Islet precursor cell (in vitro differentiated cells): Measurements from ENCODE around the gene SUPT4H1.

Experiments
- DNase-seq: peaks from one replicate; pipeline ENCODE4 v3.0.0-alpha.2; 2018

The SUPT4H1 gene

DNA sequence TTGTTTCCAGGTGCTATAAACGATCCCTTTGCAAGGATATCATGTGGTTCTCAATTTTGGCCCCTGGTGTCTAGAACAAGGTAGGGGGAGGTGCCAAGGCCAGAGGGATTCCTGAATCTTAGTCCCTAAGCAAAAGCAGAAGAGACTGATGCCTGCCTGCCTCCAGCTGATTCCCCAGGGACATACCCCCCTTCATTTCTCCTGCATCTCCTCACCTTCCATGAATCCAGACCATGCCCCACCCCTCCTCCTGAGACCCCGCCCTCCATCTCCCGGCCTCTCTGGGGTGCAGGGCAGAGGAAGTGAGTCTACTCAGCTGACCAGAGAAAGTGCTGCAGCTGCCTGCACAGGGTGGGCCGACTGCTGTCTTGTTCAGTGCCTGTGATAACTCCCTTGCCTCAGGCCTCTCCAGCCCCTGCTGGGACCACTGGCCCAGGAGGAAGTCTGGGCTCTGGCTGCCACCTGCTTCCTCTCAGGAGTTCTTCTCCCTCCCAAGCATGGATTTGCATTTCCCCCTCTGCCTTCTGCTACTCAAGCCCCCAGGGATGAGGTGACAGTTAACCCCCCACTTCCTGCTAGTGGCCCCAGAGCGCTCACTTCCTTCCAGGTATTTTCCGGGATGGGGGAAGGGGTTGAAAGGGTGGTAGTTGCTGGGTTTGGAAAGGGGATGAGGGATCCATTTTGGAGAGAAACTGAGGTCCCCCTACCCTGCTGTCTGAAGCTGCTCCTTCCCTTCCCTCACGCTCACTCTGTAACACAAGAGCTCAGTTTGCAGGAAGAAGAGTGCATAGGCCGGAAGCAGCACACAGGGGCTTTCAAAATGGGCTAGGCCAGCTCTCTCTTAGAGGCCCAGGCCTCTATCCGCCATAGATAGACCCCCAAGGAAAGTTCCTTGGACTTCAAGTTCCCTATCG is 12.9 kb downstream of the SUPT4H1 start:
- DNase-seq: peak; percentile 98

DNA sequence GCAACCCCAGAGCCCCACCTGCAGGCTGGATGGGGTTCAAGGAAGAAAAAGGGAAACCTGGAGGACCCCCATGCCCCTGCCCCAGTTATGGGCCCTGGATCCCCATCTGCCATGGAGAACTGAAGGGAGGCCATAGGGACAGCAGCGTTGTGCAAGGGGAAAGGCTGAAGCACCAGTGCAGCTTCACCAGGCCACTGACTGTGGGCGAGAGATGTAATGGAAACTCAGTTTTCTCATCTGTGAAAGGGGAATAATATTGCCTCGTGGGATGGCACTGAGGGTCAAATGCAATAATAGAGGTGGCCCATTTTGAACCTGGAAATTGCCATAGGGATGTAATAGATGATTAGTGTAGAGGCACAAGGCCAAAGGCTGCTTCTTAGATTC is 13.6 kb downstream of the SUPT4H1 start:
- no peak for DNase-seq

DNA sequence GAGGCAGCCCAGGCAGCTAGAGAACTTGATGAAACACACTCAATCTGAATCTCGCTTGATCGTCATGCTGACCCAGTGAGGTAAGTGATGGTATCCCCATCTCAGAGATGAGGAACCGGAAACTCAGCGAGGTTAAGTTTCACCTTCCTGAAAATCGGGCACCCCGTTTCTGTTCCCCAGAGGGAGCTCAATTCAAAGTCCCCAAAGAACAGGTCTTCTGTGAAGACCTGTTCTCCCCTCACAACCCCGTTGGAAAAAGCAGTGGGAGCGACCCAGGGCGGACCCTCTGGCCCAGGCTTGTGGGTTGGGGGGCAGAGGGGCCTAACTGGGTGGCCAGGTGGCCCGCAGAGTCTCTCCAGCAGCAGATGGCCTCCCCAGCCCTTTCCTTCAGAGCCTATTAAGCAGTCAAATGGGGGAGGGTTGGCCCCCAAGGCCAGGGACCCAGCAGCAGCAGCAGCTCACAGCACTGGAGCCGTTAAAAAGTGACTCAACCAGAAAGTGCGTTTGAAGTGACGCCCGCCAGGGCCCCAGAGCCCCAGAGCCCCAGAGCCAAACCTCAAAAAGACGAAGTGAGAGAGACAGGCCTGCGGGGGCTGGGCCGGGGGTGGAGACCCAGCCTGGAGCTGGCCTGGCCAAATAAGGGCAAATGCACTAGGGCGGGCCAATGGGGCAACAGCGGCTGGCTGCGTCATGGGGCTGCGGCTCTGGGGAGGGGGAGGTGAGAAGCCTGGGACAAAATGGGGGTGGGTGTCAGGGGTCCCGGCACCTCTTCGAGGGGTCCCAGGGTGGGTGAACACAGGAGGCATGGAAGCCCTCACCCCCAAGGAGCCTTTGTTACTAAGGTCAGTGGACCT is 14.2 kb downstream of the SUPT4H1 start:
- peak; percentile 99 for DNase-seq

DNA sequence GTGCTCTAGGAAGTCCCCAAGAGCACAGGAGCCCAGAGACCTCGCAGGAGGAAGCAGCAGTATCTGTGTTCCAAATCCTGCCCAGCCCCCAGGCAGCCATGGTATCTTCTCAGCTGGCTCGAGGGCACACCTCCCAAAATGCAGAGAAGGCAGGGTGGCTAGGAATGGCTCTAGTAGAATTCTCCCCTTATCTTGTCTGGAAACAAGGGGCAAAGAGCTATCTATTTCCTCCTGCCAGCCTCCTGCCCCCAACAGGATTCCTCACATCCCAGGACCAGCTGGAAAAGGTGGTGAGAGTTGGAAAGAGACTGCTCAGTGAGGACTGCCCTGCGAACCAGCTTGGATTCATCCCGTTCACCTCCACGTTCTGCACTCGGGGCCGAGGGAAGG is 14.8 kb downstream of the SUPT4H1 start:
- DNase-seq: peak; percentile 73

DNA sequence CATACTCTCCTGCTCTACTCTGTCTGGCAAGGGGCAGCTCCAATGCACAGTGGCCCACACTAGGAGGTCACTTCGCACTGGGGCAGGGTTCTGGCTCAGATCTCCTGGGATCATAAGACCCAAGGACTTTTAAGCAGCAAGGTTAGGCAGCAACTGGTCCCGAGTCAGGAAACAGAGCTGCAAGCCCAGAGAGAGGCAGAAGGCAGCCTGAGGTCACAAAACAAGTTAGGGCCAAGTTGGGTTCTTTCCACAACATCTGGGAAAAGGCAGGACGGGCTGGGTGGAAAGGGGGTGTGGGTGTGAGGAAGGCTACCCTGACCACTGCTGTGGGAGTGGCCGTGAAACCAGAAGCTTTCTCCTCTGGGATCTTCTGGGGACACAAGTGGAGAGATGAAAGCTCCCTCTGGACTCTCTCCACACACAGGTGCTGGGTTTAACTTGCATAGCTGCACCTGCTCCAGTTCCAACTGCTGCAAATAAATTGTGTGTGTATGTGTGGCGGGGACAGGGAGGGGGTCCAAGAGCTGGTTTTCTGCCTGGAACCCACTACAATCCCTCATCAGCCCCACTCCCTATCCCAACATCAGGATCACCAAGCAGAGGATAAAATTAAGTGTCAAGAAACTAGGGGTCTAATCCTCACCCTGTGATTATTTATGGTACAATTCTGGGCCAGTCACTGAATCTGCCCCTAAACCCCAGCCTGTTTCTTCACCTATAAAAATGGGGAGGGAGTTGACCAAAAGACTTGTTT is 15.4 kb downstream of the SUPT4H1 start:
- DNase-seq: peak; percentile 73

DNA sequence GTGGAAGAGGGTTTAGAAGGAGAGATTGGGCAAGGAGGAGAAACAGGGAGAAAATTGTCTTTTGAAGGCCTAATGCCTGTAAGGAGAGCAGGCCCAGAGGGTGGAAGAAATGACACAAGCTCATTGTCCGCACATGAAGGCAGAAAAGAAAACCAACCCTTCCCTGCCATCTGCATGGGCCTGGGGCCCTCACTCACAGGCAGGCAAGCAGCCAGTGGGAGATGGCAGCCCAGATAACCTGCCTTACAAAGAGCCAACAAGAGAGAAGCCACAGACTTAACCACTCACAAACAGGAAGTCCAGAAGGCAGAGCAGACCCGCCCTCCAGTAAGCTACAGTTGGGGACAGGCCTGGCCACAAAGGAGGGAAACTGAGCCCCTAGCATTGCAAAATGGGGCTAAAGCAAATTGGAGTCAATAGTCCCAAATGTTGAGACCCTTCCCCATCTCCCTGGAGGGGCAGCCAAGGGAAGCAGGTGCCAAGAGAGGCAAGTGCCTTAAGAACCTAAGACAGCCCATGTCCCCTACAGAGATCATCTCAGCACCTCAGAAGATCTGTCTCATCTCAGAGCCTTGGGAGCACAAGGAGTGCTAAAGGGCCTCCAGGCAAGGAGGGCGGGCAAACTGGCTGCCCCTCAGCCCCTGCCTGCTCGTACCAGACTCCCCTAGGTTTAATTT is 16.1 kb downstream of the SUPT4H1 start:
- DNase-seq: peak; percentile 92

DNA sequence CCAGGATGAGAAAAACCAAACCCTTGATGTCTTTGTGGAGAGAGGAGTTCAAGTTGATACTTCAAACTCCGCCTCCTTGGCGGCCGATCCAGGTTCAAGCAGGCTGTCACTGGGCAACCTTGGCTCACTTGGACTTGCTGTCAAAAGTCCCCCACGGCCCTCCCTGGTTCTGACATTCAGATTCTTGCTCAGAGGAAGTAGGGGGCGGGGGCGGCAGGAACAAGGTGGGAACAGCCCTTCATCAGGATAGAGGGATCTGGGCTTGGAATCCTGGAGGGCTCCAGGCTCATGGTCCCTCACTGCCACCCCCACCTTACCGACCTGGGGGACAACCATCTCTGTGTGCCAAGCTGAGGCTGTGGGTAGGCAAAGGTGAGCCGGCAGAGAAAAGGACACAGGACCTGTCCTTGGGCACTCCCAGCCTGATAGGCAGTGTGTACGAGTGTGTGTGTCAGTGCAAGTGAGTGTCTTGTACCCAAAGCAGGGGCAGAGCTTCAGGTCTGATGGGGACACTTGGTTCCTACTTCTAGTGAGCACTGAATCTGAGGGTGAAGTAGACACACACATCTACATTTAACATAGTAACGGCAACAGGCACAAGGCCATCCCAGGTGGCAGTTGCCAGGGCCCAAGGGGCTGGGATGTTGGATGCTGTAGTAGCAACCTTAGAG is 16.8 kb downstream of the SUPT4H1 start:
- peak; percentile 57 for DNase-seq

DNA sequence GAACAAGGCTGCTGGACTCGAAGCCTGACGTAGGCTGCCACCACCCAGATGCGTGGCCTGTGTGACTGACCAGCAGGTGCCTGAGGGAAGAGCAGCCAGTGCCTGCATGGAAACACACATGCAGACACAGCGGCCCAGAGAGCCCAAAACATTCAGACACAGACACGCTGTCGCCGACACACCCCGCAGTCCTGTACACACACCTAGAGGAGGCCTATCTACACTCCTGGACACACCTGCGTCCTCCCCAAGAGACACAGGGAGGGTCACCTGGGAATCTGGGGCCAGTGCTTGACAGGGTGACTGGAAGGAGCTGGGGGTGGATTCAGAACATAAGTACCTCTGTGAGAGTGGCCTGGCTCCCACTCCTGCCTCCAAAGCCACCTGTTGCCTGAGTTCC is 17.3 kb downstream of the SUPT4H1 start:
- peak; percentile 58 for DNase-seq

DNA sequence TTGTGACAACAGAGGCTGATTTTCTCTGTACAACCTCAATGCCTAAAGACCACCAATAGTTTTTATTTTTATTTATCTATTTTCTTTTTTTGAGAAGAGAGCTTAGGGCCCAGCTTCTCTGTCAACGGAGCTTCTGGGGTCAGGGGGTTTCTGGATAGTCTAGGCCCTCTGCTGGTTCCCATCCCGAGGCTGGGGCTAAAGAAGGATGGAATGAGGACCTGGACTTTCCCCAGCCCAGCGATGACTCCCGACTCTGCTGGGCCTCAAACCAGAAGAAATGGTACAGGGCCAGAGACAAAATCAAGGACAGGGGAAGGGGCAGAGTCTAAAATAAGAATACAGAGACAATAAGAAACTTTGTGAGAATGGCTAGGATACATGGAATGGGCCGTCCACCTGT is 17.7 kb downstream of the SUPT4H1 start:
- no peak for DNase-seq

DNA sequence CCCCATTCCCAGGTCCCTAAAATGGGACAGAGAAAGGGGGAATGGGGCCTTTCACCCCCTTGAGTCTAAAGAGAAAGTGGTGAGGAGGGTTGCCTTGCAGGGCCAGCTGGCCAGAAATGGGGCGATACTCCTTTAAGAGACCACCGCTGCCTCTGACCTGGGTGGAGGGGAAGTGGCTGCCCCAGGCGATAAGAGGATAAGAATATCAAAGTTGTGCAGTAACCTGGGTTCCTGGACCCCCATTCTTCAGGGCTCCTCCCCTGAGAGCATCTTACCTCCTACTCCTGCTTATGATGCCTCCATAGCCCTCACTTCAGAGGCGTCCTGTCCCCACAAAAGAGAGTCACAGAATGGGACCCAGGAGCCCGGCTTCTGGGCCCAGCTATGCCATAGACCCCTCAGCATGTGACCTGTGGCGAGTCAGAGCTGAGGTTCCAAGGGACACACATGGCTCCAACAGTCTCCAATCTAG is 18.2 kb downstream of the SUPT4H1 start:
- DNase-seq: no peak

DNA sequence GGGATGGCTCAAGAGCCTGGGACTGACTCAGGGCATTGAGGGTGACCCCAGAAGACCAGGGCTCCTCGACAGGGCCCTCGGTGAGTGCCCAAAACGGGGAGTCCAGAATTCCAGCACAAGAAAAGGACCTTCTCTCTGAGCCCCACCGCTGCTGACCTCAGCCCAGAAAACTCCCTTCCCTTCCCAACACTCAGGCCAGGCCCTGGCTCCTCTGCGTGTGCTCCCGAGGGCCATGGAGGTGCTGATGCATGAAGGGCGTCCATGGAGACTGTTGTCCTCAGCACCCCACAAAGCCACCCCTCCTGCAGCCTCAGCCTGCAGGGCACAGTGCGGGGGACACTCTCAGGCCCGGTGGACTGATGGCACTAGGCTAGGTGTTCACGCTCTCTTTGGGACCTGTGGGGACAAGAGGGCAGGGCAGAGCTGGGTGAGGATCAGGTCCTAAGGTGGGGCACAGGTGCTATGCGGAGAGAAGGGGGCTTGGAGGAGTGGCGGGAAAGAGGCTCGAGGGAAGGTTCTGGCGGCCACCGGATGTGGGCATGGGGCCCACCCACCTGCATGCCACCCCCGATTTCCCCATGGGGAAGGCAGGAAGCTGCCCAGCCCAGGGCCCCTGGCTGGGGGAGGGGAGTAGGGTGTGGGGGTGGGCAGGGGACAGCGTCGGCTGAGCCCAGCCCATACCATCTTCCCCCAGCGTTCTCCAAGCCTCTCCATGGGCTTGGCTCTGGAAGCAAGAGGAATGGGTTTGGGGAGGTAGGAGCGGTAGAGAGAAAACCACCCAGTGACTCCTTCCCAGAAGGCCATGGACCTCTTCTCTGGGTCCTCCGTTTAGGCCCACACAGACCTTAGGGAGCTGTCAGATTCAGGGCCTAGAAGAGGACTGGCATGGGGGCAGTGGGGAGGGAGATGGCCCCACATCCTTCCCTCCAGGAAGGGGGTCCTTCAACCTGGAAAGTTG is 18.9 kb downstream of the SUPT4H1 start:
- DNase-seq: no peak

DNA sequence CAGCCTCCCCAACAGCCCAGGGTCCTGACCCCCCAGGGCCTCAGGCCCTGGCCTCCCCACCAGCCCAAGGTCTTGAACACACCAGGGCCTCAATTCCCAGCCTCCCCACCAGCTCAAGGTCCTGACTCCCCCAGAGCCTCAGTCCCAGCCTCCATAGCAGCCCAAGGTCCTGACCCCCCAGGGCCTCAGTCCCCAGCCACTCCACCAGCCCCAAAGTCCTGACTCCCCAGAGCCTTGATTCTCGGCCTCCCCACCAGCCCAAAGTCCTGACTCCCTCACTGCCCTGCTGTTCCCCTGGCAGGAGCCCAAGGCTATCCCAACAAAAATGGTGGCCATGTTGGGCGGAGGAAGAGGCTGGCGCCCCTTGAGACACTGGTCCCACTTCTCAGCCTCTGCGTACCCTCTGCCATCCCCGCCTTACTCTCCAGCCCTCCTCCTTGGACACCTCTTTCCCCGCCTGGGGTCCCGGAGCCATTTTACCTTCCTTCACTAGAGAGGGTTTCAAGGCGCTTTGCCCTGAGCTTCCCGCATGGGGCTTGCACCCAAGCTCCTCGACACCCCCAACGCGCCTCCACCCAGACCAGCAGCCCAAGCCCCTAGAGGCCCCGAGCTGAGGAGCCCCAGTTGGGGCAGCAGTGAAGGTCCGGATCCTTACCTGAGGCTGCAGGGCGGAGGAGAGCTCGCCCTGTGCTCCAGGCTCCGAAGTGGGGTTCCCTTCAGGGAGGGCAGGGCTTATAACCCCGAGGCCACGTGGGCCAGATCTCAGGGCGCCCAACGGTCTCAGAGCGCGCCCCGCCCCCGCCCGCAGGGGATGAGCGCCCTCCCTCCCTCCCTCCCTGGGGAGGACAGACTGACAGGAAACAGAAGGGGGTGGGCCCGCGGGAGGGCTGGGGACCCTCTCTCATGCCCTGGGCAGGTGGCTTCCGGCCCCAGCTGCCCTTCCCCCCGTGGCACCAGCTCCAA is 19.9 kb downstream of the SUPT4H1 start:
- no peak for DNase-seq

DNA sequence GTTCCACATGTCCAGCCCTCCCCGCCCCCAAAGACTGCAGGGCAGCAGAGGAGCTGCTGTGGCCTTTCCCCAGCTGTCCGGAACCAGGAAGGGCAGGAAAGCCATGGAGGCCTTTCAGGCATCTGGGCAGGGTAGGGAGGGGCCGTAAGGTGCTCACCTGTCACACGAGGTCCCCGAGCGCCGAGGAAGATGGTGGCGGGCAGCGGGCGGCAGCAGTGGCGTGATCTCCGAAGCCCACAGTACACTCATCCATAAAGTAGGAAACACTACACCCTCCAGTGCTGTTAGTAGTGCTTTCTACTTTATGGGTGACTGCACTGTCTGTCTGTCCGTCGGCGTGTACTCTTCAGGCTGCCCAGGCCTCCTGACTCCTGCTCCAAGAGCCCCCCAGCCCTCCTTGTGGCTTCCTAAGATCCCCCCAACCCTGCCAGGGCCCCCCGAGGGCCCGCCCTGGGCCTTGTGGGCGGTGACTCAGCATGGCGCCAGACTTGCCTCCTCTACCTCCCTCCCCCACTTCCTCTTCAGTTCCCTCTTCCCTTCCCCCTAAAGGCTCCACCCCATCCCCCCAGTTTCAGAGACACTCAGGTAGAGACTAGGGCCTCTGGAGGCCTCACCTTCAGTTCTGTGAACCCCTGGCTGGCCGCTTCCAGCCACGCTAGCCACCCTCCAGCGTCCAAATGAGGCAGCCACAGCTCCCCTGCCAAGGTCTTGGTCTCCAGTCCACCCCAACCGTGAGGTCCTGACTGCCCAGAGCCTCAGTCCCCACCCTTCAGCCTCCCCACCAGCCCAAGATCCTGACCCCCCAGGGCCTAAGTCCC is 20.8 kb downstream of the SUPT4H1 start:
- DNase-seq: no peak

DNA sequence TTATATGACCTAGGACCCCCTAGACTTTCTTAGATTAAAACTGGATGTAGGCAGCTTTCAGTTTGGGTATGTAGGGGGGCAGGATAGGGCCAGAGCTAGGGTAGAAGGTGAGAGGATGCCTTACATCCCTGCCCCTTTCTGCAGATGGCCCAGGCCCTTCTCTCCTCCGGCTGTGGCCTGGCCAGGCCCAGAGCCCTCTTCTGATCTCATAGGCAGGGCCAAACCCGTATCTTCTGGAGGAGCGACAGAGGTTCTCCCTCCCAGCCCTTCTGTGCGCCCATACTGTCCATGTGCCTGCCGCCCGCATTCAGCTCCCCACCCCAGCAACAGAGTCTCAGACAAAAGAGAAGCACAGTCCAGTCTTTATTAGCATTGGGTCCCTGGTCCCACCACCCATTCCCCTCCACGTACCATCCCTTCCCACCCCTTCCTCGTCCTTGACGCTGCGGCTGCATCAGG is 21.4 kb downstream of the SUPT4H1 start:
- no peak for DNase-seq

DNA sequence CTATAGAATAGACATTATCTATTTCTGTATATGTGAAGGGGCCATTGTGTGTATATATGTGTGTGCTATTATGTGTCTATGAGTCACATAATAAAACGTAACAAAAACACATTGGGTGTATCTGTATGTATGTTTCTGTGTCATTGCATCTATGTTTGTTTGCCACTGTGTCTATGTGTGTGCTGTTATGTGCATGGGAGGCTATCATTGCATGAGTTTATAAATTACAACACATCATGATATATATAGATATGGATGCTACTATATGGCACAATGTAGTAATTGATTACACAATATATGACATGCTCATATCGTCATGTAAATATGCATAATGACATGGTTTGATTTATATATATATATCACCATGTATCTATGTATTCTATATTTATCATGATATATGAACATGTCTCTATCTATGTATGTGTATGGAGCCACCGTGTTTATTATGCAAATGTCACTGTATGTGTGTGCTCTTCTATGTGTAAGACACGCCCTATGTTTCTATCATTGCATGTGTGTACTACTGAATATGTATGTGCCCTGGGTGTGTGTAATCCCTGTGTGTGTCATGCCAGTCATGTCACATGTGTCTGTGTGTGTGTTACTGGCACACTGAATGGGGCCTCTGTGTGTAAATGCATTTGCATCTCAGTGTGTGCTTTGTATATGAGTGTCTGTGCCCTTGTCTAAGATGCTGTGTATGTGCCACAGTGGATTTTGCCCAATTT is 22.0 kb downstream of the SUPT4H1 start:
- no peak for DNase-seq

DNA sequence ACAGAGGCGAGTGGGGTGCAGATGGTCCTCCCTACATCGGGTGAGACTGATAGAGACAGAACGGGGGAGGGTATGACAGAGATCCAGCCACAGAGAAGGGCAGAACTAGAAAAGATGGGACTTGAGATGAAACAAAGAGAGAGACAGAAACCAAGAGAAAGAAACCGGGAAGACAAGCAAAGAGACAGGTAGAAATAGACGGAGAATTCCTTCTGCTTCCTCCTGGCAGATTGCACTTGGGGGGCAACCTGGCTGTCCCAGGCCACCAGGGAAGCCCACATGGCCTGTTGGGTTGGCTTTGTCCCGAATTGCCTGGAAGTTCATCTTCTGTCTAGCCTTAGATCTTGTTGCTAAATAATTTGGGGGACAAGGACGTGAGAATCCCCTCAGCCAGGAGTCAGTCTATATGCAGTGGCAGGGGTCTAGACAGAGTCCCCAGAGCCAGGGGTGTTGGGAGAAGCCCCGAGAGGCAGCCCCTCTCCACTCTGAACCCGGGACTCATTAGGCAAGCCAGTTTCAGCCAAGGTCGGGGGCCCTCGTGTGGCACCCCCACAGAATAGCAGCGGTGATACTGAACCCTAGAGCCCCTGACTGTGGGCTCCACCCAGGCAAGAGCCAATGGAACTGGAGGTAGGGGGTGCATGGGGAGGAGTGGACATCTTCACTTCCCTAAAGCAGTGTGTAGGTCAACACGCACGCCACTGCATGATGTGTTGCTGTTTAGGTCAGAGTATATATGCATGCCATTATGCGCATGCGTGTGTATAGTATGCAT is 22.8 kb downstream of the SUPT4H1 start:
- DNase-seq: no peak
